NB4 (cell line): ENCODE measurements around the gene GPC1.

Experiments
- DNase-seq: peaks from one replicate; pipeline ENCODE4 v3.0.0; 2010; ENCODE audit warnings: low read depth
- H3K4me3 ChIP-seq: one replicate; pipeline ENCODE4 v1.5.1; 2011; ENCODE audit warnings: mild to moderate bottlenecking, low read depth, low read length, moderate library complexity
- MYC ChIP-seq: IDR thresholded peaks from 2 replicates; pipeline ENCODE4 v1.6.1; 2011; ENCODE audit warnings: low read depth, low read length
- POLR2A ChIP-seq: IDR thresholded peaks from 2 replicates; pipeline ENCODE4 v1.6.1; 2011; ENCODE audit warnings: mild to moderate bottlenecking; ENCODE audit not compliant: insufficient read length; ENCODE audit errors: extremely low read depth
- TF ChIP-seq, protein P1 (sequence below): IDR thresholded peaks from 2 replicates; pipeline ENCODE4 v1.6.1; 2011; ENCODE audit warnings: low read depth, low read length
- TF ChIP-seq, protein P2 (sequence below): IDR thresholded peaks from one replicate; pipeline ENCODE4 v1.5.1; 2012; ENCODE audit warnings: low read depth, low read length

GPC1 gene

DNA sequence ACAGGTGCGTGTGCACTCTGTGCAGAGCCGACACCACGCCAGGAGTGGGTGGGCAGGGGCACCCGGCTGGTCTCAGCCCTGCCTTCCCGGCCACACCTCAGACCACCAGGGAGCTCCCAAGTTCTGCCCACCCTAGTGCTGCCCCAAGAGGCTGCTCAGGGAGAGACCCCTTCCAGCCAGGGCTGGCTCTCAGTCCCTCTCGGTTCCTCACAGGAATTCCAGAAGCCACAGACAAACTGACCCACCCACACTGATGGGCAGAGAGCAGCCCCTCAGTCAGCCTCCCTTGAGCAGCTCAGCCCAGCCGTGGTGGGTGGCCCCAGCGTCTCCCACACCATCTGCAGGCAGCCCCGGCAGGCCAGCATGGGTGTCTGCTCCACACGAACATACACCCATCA is 33.8 kb downstream of the GPC1 start:
- no peak for TF ChIP-seq MYC
- TF ChIP-seq, protein P1, sequence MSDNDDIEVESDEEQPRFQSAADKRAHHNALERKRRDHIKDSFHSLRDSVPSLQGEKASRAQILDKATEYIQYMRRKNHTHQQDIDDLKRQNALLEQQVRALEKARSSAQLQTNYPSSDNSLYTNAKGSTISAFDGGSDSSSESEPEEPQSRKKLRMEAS: no peak
- TF ChIP-seq, protein P2, sequence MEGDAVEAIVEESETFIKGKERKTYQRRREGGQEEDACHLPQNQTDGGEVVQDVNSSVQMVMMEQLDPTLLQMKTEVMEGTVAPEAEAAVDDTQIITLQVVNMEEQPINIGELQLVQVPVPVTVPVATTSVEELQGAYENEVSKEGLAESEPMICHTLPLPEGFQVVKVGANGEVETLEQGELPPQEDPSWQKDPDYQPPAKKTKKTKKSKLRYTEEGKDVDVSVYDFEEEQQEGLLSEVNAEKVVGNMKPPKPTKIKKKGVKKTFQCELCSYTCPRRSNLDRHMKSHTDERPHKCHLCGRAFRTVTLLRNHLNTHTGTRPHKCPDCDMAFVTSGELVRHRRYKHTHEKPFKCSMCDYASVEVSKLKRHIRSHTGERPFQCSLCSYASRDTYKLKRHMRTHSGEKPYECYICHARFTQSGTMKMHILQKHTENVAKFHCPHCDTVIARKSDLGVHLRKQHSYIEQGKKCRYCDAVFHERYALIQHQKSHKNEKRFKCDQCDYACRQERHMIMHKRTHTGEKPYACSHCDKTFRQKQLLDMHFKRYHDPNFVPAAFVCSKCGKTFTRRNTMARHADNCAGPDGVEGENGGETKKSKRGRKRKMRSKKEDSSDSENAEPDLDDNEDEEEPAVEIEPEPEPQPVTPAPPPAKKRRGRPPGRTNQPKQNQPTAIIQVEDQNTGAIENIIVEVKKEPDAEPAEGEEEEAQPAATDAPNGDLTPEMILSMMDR: no peak
- no peak for TF ChIP-seq POLR2A
- H3K4me3 ChIP-seq: no peak overlapping the region
- DNase-seq: no peak

DNA sequence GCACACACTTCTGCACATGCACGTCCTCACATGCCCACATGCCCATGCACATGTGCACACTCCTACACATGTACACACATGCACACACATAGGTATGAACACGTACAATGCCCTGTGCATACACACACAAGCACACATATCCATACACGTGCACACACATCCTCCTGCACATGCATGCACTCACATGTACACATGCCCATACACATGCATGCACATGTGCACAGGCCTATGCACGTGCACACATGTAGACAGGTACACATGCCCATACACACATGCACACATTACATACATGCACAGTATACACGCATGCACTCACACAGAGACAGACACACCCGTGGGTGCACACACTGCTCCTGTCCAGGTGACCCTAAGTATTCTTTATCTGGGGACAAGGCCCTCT is 34.3 kb downstream of the GPC1 start:
- no peak for DNase-seq
- H3K4me3 ChIP-seq: no peak overlapping the region
- TF ChIP-seq POLR2A (no peak), MYC (no peak)
- TF ChIP-seq, protein P1: no peak
- TF ChIP-seq, protein P2: no peak

DNA sequence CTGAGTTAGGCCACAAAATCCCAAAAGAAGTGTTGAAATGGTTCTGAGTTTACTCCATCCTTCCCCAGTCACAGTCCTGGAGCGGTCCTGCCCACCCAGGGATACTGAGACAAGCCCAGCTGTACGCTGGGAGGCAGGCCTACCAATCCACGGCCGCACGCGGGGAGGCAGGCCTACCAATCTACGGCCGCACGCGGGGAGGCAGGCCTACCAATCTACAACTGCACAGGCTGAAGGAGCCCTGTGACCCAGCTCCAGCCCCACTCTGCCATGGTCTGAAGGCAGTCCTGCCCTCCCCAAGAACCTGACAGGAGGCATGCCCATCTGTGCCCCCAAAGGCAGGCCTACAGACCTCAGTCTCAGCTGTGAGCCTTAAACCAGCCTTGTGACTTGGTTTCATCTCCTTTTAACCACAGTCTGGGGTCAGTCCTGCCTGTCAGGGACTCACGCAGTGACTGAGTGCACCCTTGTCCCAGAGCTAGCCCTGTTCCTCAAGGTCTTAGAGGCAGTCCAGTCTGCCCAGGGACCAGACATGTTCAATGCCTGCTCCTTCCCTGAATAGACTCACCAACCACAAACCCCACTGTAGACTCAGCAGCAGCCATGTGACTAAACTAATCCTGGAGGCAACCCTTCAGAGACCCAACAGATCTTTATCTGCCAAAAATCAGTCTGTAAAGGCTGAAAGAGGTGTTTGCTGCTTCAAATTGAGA is 36.8 kb downstream of the GPC1 start:
- no peak for DNase-seq
- no peak overlapping the region for H3K4me3 ChIP-seq
- no peak for TF ChIP-seq POLR2A
- TF ChIP-seq, protein P2: no peak
- TF ChIP-seq MYC: no peak
- TF ChIP-seq, protein P1: no peak

DNA sequence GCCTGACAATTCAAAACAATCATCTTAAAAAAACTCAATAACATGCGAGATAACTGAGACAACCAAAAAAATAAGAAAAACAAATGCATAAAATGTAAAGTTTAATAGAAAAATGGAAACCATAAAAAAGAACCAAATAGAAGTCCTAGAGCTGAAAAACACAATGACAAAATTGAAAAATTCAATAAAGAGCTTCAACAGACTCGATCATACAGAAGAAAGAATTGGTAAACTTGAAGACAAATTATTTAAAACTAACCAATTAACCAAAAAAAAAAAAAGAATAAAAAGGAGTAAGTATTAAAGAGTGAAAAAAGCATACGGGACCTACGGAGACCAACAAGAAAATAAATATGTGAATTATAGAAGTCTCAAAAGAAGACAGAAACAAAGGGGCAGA is 37.7 kb downstream of the GPC1 start:
- no peak for DNase-seq
- no peak for TF ChIP-seq MYC
- TF ChIP-seq, protein P2: no peak
- TF ChIP-seq, protein P1: no peak
- no peak for TF ChIP-seq POLR2A
- H3K4me3 ChIP-seq: no peak overlapping the region

DNA sequence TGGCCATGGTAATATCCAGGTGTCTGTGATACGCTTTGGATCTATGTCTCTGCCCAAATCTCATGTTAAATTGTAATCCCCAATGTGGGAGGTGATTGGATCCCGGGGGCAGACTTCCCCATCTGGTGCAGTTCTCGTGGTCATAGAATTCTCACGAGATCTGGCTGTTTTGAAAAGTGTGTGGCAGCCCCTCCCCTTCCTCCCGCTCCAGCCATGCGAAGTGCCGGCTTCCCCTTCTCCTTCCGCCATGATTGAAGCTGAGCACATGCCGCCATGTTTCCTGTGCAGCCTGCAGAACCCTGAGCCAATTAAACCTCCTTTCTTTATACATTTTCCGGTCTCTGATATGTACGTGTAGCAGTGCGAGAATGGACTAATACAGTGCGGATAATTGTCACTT is 42.5 kb downstream of the GPC1 start:
- peak; percentile 37 for DNase-seq
- TF ChIP-seq, protein P2: no peak
- TF ChIP-seq MYC (no peak), POLR2A (no peak)
- TF ChIP-seq, protein P1: no peak
- H3K4me3 ChIP-seq: no peak overlapping the region
